SKM-1 (cell line): Measurements from ENCODE around the gene ANKRD45.
"Not testable (repeated sequence)": the region's sequence is repeated elsewhere in the genome, so short reads cannot be mapped to it uniquely, and the experiment has no call there.

Experiments
- DNase-seq: peaks from one replicate; lab custom pipeline; 2025; ENCODE audit not compliant: unreplicated experiment; lab: John Stamatoyannopoulos, UW

Gene ANKRD45

DNA sequence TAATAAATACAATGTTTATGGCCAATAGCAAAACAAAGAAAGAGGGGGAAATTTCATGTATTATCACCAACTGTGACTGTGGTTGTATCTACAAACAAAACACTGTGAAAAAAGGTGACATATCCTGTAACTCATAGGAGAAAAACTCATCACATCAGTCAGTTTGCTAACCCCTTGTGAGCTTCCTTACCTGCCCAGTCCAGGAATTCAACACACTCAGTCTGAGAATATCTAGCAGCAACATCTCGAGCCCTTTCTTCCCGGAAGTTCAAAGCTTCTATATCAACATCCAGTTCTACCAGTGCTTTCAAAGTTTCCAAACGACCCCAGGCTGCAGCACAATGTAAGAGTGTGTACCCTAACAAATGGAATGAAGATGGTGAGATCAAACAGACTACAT, 23.0 kb downstream of the ANKRD45 start:
- no peak for DNase-seq

DNA sequence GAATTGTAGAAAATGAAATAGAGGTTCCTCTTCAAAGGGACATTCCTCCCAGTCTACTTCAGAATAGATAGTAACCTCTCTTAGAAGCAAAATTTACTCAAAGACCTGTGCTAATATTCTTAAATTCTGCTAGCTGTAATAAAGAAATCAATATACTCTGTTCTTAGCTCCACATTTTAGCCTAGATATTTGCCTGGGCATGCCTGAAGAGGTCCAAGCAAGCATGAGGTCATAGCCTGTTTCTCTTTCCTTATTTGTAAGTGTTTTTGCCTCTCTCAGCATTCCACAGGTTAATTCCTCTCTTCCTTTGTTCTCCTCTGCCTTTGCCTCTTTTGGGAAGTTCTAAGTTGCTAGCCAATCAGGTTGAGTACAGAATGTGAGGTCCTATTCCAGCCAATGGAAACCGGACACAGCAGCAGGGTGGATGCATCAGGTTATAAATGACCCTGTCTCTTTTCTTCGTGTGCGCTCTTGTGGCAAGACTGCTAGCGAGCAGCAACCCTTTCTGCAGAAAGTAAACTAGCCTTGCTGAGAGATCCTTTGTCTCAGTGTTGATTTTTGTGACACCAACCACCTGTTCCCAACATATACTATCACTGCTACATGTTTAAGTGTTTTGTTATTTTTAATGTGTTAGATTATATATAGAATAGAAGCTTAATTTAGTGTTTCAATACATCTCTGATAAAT, 27.1 kb downstream of the ANKRD45 start:
- DNase-seq: not testable (repeated sequence)

GRCh38 chr1:173639102-173639501, 30.5 kb downstream of the ANKRD45 start:
- no peak for DNase-seq

GRCh38 chr1:173638043-173639021, 31.3 kb downstream of the ANKRD45 start:
- DNase-seq: no peak

GRCh38 chr1:173637236-173638042, 32.2 kb downstream of the ANKRD45 start:
- not testable (repeated sequence) for DNase-seq

- no peak for DNase-seq
These were observed 34.5 kb downstream of the ANKRD45 start, which contains the start of gene TEX50 for GRCh38 chr1:173635116-173635515. Gene TEX50 (plus strand): TSS chr1:173635338. CDS start chr1:173635522, 184 bp downstream.

- DNase-seq: no peak
These were observed 40.8 kb downstream of the ANKRD45 start for GRCh38 chr1:173628888-173629287.

- no peak for DNase-seq
These were observed 42.4 kb downstream of the ANKRD45 start for GRCh38 chr1:173627269-173627668.

GRCh38 chr1:173616859-173617258, 52.8 kb downstream of the ANKRD45 start:
- DNase-seq: no peak

DNA sequence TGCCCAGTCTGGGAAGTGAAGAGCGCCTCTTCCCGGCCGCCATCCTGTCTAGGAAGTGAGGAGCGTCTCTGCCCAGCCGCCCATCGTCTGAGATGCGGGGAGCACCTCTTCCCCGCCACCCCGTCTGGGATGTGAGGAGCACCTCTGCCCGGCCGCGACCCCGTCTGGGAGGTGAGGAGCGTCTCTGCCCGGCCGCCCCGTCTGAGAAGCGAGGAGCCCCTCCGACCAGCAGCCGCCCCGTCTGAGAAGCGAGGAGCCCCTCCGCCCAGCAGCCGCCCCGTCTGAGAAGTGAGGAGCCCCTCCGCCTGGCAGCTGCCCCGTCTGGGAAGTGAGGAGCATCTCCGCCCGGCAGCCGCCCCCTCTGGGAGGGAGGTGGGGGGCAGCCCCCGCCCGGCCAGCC, 56.6 kb downstream of the ANKRD45 start:
- not testable (repeated sequence) for DNase-seq

DNA sequence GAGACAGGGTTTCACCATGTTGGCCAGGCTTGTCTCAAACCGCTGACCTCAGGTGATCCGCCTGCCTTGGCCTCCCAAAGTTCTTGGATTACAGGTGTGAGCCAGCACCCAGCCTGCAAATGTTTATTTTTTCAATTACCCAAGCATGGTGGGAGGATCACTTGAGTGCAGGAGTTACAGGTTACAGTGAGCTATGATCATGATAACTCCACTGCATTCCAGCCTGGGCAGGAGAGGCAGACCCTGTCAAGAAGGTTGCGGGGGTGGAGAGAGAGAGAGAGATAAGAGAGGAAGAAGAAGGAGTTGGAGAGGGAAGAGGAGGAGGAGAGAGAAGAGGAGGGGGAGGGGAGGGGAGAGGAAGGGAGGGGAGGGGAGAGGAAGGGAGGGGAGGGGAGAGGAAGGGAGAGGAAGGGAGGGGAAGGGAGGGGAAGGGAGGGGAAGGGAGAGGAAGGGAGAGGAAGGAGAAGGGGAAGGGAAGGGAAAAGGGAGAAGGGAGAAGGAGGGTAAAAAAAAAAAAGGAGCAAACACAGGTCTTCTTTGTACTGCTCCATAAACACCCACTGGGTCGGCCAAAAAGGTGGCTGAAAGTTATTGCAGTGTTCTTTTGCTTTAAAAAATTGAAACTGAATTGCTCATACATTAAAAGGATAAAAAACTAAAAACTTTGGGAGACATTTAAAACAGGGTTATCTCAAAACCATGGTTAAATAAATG, 61.0 kb downstream of the ANKRD45 start:
- no peak for DNase-seq

- DNase-seq: no peak
These were observed 66.5 kb downstream of the ANKRD45 start, which contains the start of gene SLC9C2 for GRCh38 chr1:173603056-173603591. Gene SLC9C2 (minus strand): TSS chr1:173603072. CDS start chr1:173601776, 1,296 bp downstream.

- DNase-seq: no peak
These were observed 68.1 kb downstream of the ANKRD45 start for GRCh38 chr1:173601588-173601987.

DNA sequence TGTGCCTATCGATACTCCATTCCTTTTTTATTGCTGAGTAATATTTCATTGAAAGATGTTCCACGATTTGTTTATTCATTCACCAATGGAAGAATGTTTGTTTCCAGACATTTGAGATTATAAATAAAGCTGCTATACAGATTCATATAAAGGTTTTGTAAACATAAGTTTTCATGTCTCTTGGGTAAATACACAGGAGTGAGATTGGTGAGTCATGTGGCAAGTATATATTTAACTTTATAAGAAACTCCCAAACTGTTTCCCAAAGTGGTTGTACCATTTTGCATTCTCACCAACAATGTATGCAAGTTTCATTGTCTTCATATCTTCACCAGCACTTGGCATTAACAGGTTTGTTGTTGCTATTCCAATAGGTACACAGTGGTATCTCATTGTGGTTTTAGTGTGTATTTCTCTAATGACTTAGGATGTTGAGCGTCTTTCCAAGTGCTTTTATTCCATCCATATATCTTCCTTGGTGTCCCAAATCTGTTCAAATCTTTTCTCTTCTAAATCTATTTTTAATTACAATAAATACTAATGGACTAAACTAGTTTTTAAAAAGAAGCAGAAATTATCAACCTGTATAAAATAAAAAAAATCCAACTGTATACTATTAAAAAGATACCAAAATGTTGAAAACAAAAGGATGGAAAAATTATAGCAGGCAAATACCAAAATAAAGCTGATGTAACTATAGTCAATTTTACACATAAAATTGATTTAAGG, 73.4 kb downstream of the ANKRD45 start:
- no peak for DNase-seq

- DNase-seq: not testable (repeated sequence)
These were observed 78.5 kb downstream of the ANKRD45 start for GRCh38 chr1:173591138-173591537.

DNA sequence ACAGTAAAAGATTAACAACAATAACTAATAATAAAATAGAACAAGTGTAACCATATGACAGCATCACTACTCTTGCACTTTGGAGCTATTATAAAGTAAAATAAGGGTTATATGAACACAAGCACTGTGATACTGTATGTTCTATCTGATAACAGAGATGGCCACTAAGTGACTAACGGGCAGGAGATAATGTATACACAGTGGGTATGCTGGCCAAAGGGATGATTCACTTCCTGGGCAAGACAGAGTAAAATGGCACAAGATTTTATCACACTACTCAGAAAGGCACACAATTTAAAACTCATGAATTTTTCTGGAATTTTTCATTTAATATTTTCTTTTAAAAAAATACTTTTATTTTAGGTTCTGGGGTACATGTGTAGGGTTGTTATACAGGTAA, 79.1 kb downstream of the ANKRD45 start:
- no peak for DNase-seq

- DNase-seq: no peak
These were observed 88.1 kb downstream of the ANKRD45 start for GRCh38 chr1:173581383-173582079.

GRCh38 chr1:173580658-173581057, 89.0 kb downstream of the ANKRD45 start:
- DNase-seq: no peak

GRCh38 chr1:173580071-173580470, 89.6 kb downstream of the ANKRD45 start:
- DNase-seq: no peak
